H1 (cell line): ENCODE data around the gene RNF39. TPM values are rescaled to one million over a fixed set of nuclear protein-coding genes. Genes with fewer than 3 reads are reported as not detected.
"Not testable (repeated sequence)": the region's sequence is repeated elsewhere in the genome, so short reads cannot be mapped to it uniquely, and the experiment has no call there.

Source experiments
- CTCF ChIA-PET: fragments of 300-600 bp; sonication (Branson Sonifier 250); formaldehyde crosslinking; loops from one replicate; lab custom pipeline; 2021; ENCODE audit not compliant: partially characterized antibody; lab: Charles Lee
- POLR2A ChIA-PET: fragments of 300-600 bp; sonication (Branson Sonifier 250); formaldehyde crosslinking; loops from one replicate; lab custom pipeline; 2021; ENCODE audit warnings: inconsistent platforms; ENCODE audit not compliant: partially characterized antibody; lab: Charles Lee
- DNase-seq, 2 experiments: peaks; one replicate each; pipeline versions ENCODE4 v3.0.0 to v3.0.0-alpha.2; 2010 to 2022; ENCODE audit warnings: low spot score in 2 of 2, low read depth in 1 of 2, mixed read lengths in 1 of 2
- FAIRE-seq: peaks from 2 replicates; lab custom pipeline; 2011; peaks lifted over from hg19 to GRCh38; lab: Jason Lieb, UNC
- H2AFZ ChIP-seq: 2 replicates; pipeline ENCODE4 v1.8.1; 2012; ENCODE audit warnings: low read length, inconsistent platforms
- H2AK5ac ChIP-seq: 2 replicates; pipeline ENCODE4 v1.6.1; 2013; ENCODE audit warnings: low read depth, low read length
- H2BK120ac ChIP-seq: replicated peaks from 2 replicates; pipeline ENCODE3; 2013; ENCODE audit warnings: low read depth, low read length, inconsistent platforms
- H2BK12ac ChIP-seq: 2 replicates; pipeline ENCODE4 v1.6.1; 2013; ENCODE audit warnings: low read depth, low read length
- H2BK15ac ChIP-seq: 2 replicates; pipeline ENCODE4 v1.6.1; 2013; ENCODE audit warnings: low read length
- H2BK20ac ChIP-seq: 2 replicates; pipeline ENCODE4 v1.6.1; 2013; ENCODE audit warnings: low read length
- H2BK5ac ChIP-seq: 2 replicates; pipeline ENCODE4 v1.6.1; 2013; ENCODE audit warnings: low read depth, low read length
- H3K14ac ChIP-seq: 2 replicates; pipeline ENCODE4 v1.6.1; 2013; ENCODE audit warnings: inconsistent platforms; ENCODE audit not compliant: insufficient read length
- H3K18ac ChIP-seq: 2 replicates; pipeline ENCODE4 v1.6.1; 2013; ENCODE audit warnings: low read length; ENCODE audit errors: extremely low read depth
- H3K23ac ChIP-seq: 2 replicates; pipeline ENCODE4 v1.6.1; 2013; ENCODE audit warnings: inconsistent platforms; ENCODE audit not compliant: insufficient read length
- H3K23me2 ChIP-seq: 2 replicates; pipeline ENCODE4 v1.6.1; 2013; ENCODE audit warnings: low read depth, low read length
- H3K27ac ChIP-seq: 2 replicates; pipeline ENCODE4 v1.6.1; 2011; ENCODE audit warnings: low read depth, low read length, inconsistent platforms
- H3K27me3 ChIP-seq, 4 experiments: replicated peaks in 1 of 4; 1 replicate in 1 of 4; 2 replicates in 3 of 4; pipeline versions ENCODE4 v1.6.1 to v1.8.1; 2011 to 2013; ENCODE audit warnings: low read length in 3 of 4, mild to moderate bottlenecking in 3 of 4, inconsistent platforms in 2 of 4, mixed read lengths in 2 of 4, moderate library complexity in 1 of 4; ENCODE audit not compliant: control insufficient read depth in 3 of 4, insufficient read depth in 3 of 4; ENCODE audit errors: extremely low read depth in 1 of 4
- H3K36me3 ChIP-seq, 4 experiments: 2 replicates each; pipeline versions ENCODE4 v1.6.1 to v1.8.1; 2011 to 2013; ENCODE audit warnings: mild to moderate bottlenecking in 4 of 4, low read length in 3 of 4, moderate library complexity in 2 of 4, control low read depth in 1 of 4, inconsistent platforms in 1 of 4; ENCODE audit not compliant: insufficient read depth in 4 of 4, control insufficient read depth in 2 of 4
- H3K4ac ChIP-seq: replicated peaks from 2 replicates; pipeline ENCODE3; 2013; ENCODE audit warnings: low read length, low read depth, mixed read lengths, inconsistent platforms; ENCODE audit not compliant: insufficient read length
- H3K4me1 ChIP-seq, 4 experiments: replicated peaks in 1 of 4; 1 replicate in 1 of 4; 2 replicates in 3 of 4; pipeline versions ENCODE4 v1.6.1 to v1.8.1; 2011 to 2013; ENCODE audit warnings: low read length in 3 of 4, inconsistent platforms in 2 of 4, mixed read lengths in 1 of 4; ENCODE audit not compliant: insufficient read depth in 4 of 4, control insufficient read depth in 3 of 4
- H3K4me2 ChIP-seq, 2 experiments: 2 replicates each; pipeline versions ENCODE4 v1.6.1 to v1.8.1; 2011 to 2013; ENCODE audit warnings: low read depth in 2 of 2, low read length in 2 of 2, control low read depth in 1 of 2, inconsistent platforms in 1 of 2, mild to moderate bottlenecking in 1 of 2; ENCODE audit not compliant: insufficient read depth in 1 of 2
- H3K4me3 ChIP-seq, 4 experiments: fragments of 200-600, 300-600 bp in 1 of 4; sonication (generic), shearing (Covaris generic), sonication (Bioruptor Twin) in 1 of 4; 2 replicates each; pipeline versions ENCODE4 v1.5.1 to v1.8.1; 2011 to 2016; ENCODE audit warnings: low read length in 4 of 4, low read depth in 3 of 4, control low read depth in 2 of 4, inconsistent platforms in 2 of 4, mild to moderate bottlenecking in 2 of 4, mixed read lengths in 1 of 4, moderate library complexity in 1 of 4; ENCODE audit not compliant: insufficient read depth in 2 of 4; ENCODE audit errors: extremely low read depth in 1 of 4
- H3K56ac ChIP-seq: replicated peaks from 2 replicates; pipeline ENCODE3; 2013; ENCODE audit warnings: low read depth, mild to moderate bottlenecking, mixed read lengths, low read length, inconsistent platforms; ENCODE audit not compliant: insufficient read length
- H3K79me1 ChIP-seq: 2 replicates; pipeline ENCODE4 v1.6.1; 2013; ENCODE audit warnings: low read depth, low read length, control low read depth
- H3K79me2 ChIP-seq, 2 experiments: 2 replicates each; pipeline versions ENCODE4 v1.6.1 to v1.8.1; 2012 to 2013; ENCODE audit warnings: low read length in 2 of 2, mild to moderate bottlenecking in 2 of 2, inconsistent platforms in 1 of 2; ENCODE audit not compliant: insufficient read depth in 2 of 2, control insufficient read depth in 1 of 2
- H3K9ac ChIP-seq, 4 experiments: replicated peaks in 1 of 4; 1 replicate in 1 of 4; 2 replicates in 3 of 4; pipeline versions ENCODE4 v1.6.1 to v1.8.1; 2011 to 2013; ENCODE audit warnings: low read depth in 3 of 4, low read length in 3 of 4, control low read depth in 2 of 4, mild to moderate bottlenecking in 2 of 4, moderate library complexity in 2 of 4, inconsistent platforms in 1 of 4; ENCODE audit errors: extremely low read depth in 1 of 4
- H3K9me3 ChIP-seq, 2 experiments: 2 replicates each; pipeline versions ENCODE4 v1.6.1 to v1.8.1; 2012 to 2013; ENCODE audit warnings: mild to moderate bottlenecking in 2 of 2, moderate library complexity in 2 of 2, control low read depth in 1 of 2, inconsistent platforms in 1 of 2, low read depth in 1 of 2, low read length in 1 of 2, mixed read lengths in 1 of 2; ENCODE audit not compliant: insufficient read depth in 2 of 2
- H4K20me1 ChIP-seq, 2 experiments: replicated peaks in 1 of 2; 2 replicates each; pipeline versions ENCODE3 to v1.8.1; 2011 to 2013; ENCODE audit warnings: inconsistent platforms in 2 of 2, low read length in 2 of 2, mild to moderate bottlenecking in 1 of 2; ENCODE audit not compliant: insufficient read depth in 2 of 2, control insufficient read depth in 1 of 2
- H4K5ac ChIP-seq: 2 replicates; pipeline ENCODE4 v1.6.1; 2013; ENCODE audit warnings: low read length, low read depth, mixed read lengths, inconsistent platforms; ENCODE audit not compliant: insufficient read length
- H4K8ac ChIP-seq: 2 replicates; pipeline ENCODE4 v1.8.0; 2013; ENCODE audit warnings: mild to moderate bottlenecking, moderate library complexity, low read length, inconsistent platforms; ENCODE audit not compliant: insufficient read depth; ENCODE audit errors: extremely low read depth
- H4K91ac ChIP-seq: replicated peaks from 2 replicates; pipeline ENCODE3; 2013; ENCODE audit warnings: low read length, mixed read lengths, inconsistent platforms; ENCODE audit not compliant: insufficient read length
- KDM4A ChIP-seq: IDR thresholded peaks from one replicate; pipeline ENCODE4 v1.7.1; 2012; ENCODE audit warnings: low read depth, mild to moderate bottlenecking, moderate library complexity, low read length, inconsistent platforms; ENCODE audit not compliant: severe bottlenecking
- WGBS, 2 experiments: shearing (Covaris generic) in 1 of 2; methylation state at CpG; one replicate each; pipeline versions ENCODE4 v1.1.6 to v1.1.7; 2013 to 2015; ENCODE audit warnings: low lambda C conversion rate in 2 of 2, mixed read lengths in 2 of 2, inconsistent platforms in 1 of 2, low coverage in 1 of 2, missing lambda C conversion rate in 1 of 2; ENCODE audit not compliant: insufficient replicate concordance in 2 of 2, insufficient coverage in 1 of 2, insufficient read length in 1 of 2; ENCODE audit errors: extremely low coverage in 1 of 2, missing lambda C conversion rate in 1 of 2; 5-methylcytosine and 5-hydroxymethylcytosine counted together
- polyA plus RNA-seq, 7 experiments: library from polyadenylated mRNA; depleted of rRNA in 3 of 7; stranded (reverse) in 5 of 7; unstranded in 2 of 7; fragments of >200 nt in 5 of 7; fragments of 200-250 nt in 2 of 7; gene quantifications; 1 replicate in 5 of 7; 2 replicates in 1 of 7; 4 replicates in 1 of 7; pipeline versions ENCODE4 v1.2.1 to v1.2.3, GENCODE V29; 2011 to 2013; ENCODE audit warnings: missing spikeins in 2 of 7, mixed read lengths in 2 of 7
- total RNA-seq: library from RNA; stranded (reverse); fragmentation: NEBNext Ultra II Directional; extraction: Animal tissue kit (Norgen Biotek cat#: 25700); gene quantifications from 2 replicates; pipeline ENCODE4 v1.2.1, GENCODE V29; 2021

The RNF39 gene
- total and polyA plus RNA-seq, 2 of the 8 experiments (the other 6 are each of a cell fraction or from before 2014, with no cell fraction given), result 1.4 to 2.3 TPM

DNA sequence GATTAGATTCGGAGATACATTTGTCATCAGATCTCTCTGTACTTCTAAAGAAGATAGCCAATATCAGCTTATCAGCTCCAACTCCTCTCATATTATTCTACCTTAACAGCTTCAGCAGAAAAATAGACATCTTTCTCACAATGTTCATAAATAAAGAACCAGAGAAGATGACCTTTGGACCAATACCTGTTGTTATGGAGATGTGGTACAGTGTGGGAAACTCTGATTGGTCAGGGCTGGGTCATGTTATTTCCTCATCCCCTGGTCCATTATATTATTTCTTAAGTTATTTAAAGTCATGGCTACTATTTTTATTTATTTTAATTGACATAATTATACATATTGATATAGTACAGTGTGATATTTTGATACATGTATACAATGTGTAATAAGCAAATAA, 50.4 kb downstream of the RNF39 start:
- Histone ChIP-seq H3K23me2 (no peaks in the 10 kb centered on the region; the same call in 1 of the 2 replicates), H3K4me1 (no peaks in the 10 kb centered on the region), H4K91ac (no peak overlapping the region), H3K79me2 (no peaks in the 10 kb centered on the region), H3K27me3 (no peaks in the 10 kb centered on the region; a peak in 1 of 7 replicates), H3K4me3 (no peak overlapping the region), H2BK20ac (no peak overlapping the region), H2BK15ac (no peak overlapping the region), H3K4me2 (no peak overlapping the region), H2BK5ac (no peak overlapping the region), H4K20me1 (no peaks in the 10 kb centered on the region), H3K36me3 (no peaks in the 10 kb centered on the region), H2BK120ac (no peak overlapping the region), H2AK5ac (no peak overlapping the region), H4K8ac (no peak overlapping the region), H3K14ac (no peak overlapping the region), H3K4ac (no peak overlapping the region), H3K23ac (no peak overlapping the region), H3K79me1 (no peaks in the 10 kb centered on the region), H4K5ac (no peak overlapping the region), H3K18ac (no peak overlapping the region), H3K27ac (no peak overlapping the region), H3K9me3 (no peaks in the 10 kb centered on the region), H3K9ac (no peak overlapping the region), H3K56ac (no peak overlapping the region), H2AFZ (no peak overlapping the region), H2BK12ac (no peak overlapping the region)
- ChIA-PET CTCF (interaction anchor here (0.6 to 1.7 kb wide), 3 partner anchors 12 to 672 kb away, joined by 3 to 9 read pairs (median 4); no protein-coding TSS in a partner anchor), POLR2A (no interaction called here)
- FAIRE-seq, result no peak
- WGBS, 2 experiments, result 95% methylated on average over 1 of the region's 1 CpG; no CpG with 5 or more reads in 1 of the 2 experiments
- DNase-seq, result no peak
- TF ChIP-seq KDM4A, result no peak

DNA sequence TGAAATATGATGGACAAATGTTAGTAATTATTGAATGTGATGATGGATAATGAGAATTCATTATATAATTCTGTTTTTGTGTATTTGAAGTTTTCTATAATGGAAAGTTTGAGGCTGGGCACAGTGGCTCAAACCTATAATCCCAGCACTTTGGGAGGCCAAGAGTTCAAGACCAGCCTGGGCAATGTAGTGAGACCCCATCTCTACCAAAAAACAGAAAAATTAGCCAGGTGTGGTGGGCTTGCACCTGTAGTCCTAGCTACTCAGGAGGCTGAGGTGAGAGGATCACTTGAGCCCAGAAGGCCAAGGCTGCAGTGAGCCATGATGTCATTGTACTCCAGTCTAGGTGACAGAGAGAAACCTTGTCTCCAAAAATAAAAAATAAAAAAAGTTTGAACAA, 52.9 kb downstream of the RNF39 start:
- H4K5ac ChIP-seq, H4K91ac ChIP-seq, H2BK120ac ChIP-seq, H3K4me1 ChIP-seq, H3K4ac ChIP-seq, H3K18ac ChIP-seq, DNase-seq, H3K4me3 ChIP-seq, H3K23ac ChIP-seq, H3K9me3 ChIP-seq, H2BK5ac ChIP-seq, H2AK5ac ChIP-seq, H3K79me1 ChIP-seq, H3K14ac ChIP-seq, H3K4me2 ChIP-seq, H2BK20ac ChIP-seq, H2BK12ac ChIP-seq, H4K8ac ChIP-seq, H3K79me2 ChIP-seq, H3K36me3 ChIP-seq, H3K27ac ChIP-seq, H3K27me3 ChIP-seq, H3K23me2 ChIP-seq, H2BK15ac ChIP-seq, FAIRE-seq, H2AFZ ChIP-seq, H3K9ac ChIP-seq, H4K20me1 ChIP-seq, H3K56ac ChIP-seq, POLR2A ChIA-PET: not testable (repeated sequence)
- CTCF ChIA-PET, result interaction anchor here (1.2 kb wide), 1 partner anchor 175 kb away, joined by 3 read pairs; no protein-coding TSS in a partner anchor
